Measurements from ENCODE around the gene CENPK.
"Not testable (repeated sequence)": the region's sequence is repeated elsewhere in the genome, so short reads cannot be mapped to it uniquely, and the experiment has no call there.

Gene CENPK

GRCh38 chr5:65562731-65563701 lies at the start of gene CENPK, which contains the start of gene PPWD1:
CENPK (minus strand) TSS chr5:65563168; CDS start chr5:65554907, 8,261 bp downstream.
PPWD1 (plus strand) TSS chr5:65563296; CDS start chr5:65563311, 15 bp downstream.
- DNase-seq (ENCODE audit: low spot score in 2 of 2): peak; percentile 84 to 88
- Mint-ChIP-seq H3K27me3 (no peaks in the 10 kb centered on the region), H3K4me3 (peak within 1 kb of the TSS; percentile 96), H3K9me3 (no peaks in the 10 kb centered on the region), H3K27ac (peak within 1 kb of the TSS; percentile 98), H3K36me3 (peaks cover 10% of the 10 kb centered on the region), H3K4me1 (peaks cover 19% of the 10 kb centered on the region)
- ATAC-seq (ENCODE audit: low read depth): peak; percentile 96

- Mint-ChIP-seq H3K4me3 (no peak overlapping the region), H3K36me3 (peaks cover 34% of the 10 kb centered on the region), H3K9me3 (no peaks in the 10 kb centered on the region), H3K4me1 (peaks cover 4% of the 10 kb centered on the region), H3K27ac (no peak overlapping the region), H3K27me3 (no peaks in the 10 kb centered on the region)
- DNase-seq (ENCODE audit: low spot score in 2 of 2) (no peak), ATAC-seq (ENCODE audit: low read depth) (no peak)
These were observed 49.4 kb upstream of the CENPK start for GRCh38 chr5:65612298-65612907.

GRCh38 chr5:65611524-65611923 lies 48.6 kb upstream of the CENPK start:
- DNase-seq (ENCODE audit: low spot score in 2 of 2) (no peak), ATAC-seq (ENCODE audit: low read depth) (no peak)
- H3K27me3 Mint-ChIP-seq: no peaks in the 10 kb centered on the region
- H3K27ac Mint-ChIP-seq: no peak overlapping the region
- H3K4me3 Mint-ChIP-seq: no peak overlapping the region
- peaks cover 4% of the 10 kb centered on the region for H3K4me1 Mint-ChIP-seq
- H3K36me3 Mint-ChIP-seq: peaks cover 38% of the 10 kb centered on the region
- H3K9me3 Mint-ChIP-seq: no peaks in the 10 kb centered on the region

- H3K4me1 Mint-ChIP-seq; H3K9me3 Mint-ChIP-seq; H3K27ac Mint-ChIP-seq; H3K4me3 Mint-ChIP-seq; ATAC-seq (ENCODE audit: low read depth); H3K27me3 Mint-ChIP-seq; DNase-seq (ENCODE audit: low spot score in 2 of 2): not testable (repeated sequence)
- H3K36me3 Mint-ChIP-seq: peaks cover 53% of the 10 kb centered on the region
These were observed 38.8 kb upstream of the CENPK start for GRCh38 chr5:65601761-65602160.

- no peaks in the 10 kb centered on the region for H3K27me3 Mint-ChIP-seq
- H3K4me3 Mint-ChIP-seq: no peak overlapping the region
- H3K4me1 Mint-ChIP-seq: no peaks in the 10 kb centered on the region
- DNase-seq (ENCODE audit: low spot score in 2 of 2) (no peak), ATAC-seq (ENCODE audit: low read depth) (no peak)
- peaks cover 19% of the 10 kb centered on the region for H3K36me3 Mint-ChIP-seq
- no peak overlapping the region for H3K27ac Mint-ChIP-seq
- H3K9me3 Mint-ChIP-seq: no peaks in the 10 kb centered on the region
These were observed 25.7 kb upstream of the CENPK start for GRCh38 chr5:65588694-65589093.

GRCh38 chr5:65577141-65577540 lies 14.2 kb upstream of the CENPK start:
- Mint-ChIP-seq H3K27me3 (no peaks in the 10 kb centered on the region), H3K4me3 (no peak overlapping the region), H3K4me1 (peaks cover 12% of the 10 kb centered on the region), H3K9me3 (no peaks in the 10 kb centered on the region), H3K36me3 (peaks cover 34% of the 10 kb centered on the region), H3K27ac (no peak overlapping the region)
- DNase-seq (ENCODE audit: low spot score in 2 of 2): no peak
- no peak for ATAC-seq (ENCODE audit: low read depth)

GRCh38 chr5:65570598-65571226 lies 7.7 kb upstream of the CENPK start:
- Mint-ChIP-seq H3K27me3 (no peaks in the 10 kb centered on the region), H3K9me3 (no peaks in the 10 kb centered on the region), H3K36me3 (peaks cover 23% of the 10 kb centered on the region), H3K4me1 (peaks cover 19% of the 10 kb centered on the region), H3K4me3 (no peak overlapping the region), H3K27ac (no peak overlapping the region)
- DNase-seq (ENCODE audit: low spot score in 2 of 2) (no peak), ATAC-seq (ENCODE audit: low read depth) (no peak)

GRCh38 chr5:65566505-65566904 lies 3.5 kb upstream of the CENPK start:
- no peak overlapping the region for H3K4me3 Mint-ChIP-seq
- no peaks in the 10 kb centered on the region for H3K9me3 Mint-ChIP-seq
- ATAC-seq (ENCODE audit: low read depth) (no peak), DNase-seq (ENCODE audit: low spot score in 2 of 2) (no peak)
- H3K4me1 Mint-ChIP-seq: peaks cover 21% of the 10 kb centered on the region
- peaks cover 7% of the 10 kb centered on the region for H3K36me3 Mint-ChIP-seq
- no peaks in the 10 kb centered on the region for H3K27me3 Mint-ChIP-seq
- no peak overlapping the region for H3K27ac Mint-ChIP-seq

GRCh38 chr5:65563777-65564176 lies 809 bp upstream of the CENPK start:
- Mint-ChIP-seq H3K27me3 (no peaks in the 10 kb centered on the region), H3K9me3 (no peaks in the 10 kb centered on the region), H3K4me3 (peak overlapping the region; percentile 96), H3K36me3 (peaks cover 4% of the 10 kb centered on the region), H3K27ac (peak overlapping the region; percentile 98), H3K4me1 (peaks cover 21% of the 10 kb centered on the region)
- no peak for ATAC-seq (ENCODE audit: low read depth)
- no peak for DNase-seq (ENCODE audit: low spot score in 2 of 2)

- no peaks in the 10 kb centered on the region for H3K9me3 Mint-ChIP-seq
- no peak overlapping the region for H3K4me3 Mint-ChIP-seq
- H3K4me1 Mint-ChIP-seq: no peaks in the 10 kb centered on the region
- H3K36me3 Mint-ChIP-seq: peaks cover 17% of the 10 kb centered on the region
- ATAC-seq (ENCODE audit: low read depth) (no peak), DNase-seq (ENCODE audit: low spot score in 2 of 2) (no peak)
- no peak overlapping the region for H3K27ac Mint-ChIP-seq
- H3K27me3 Mint-ChIP-seq: no peaks in the 10 kb centered on the region
These were observed 6.2 kb downstream of the CENPK start for GRCh38 chr5:65556718-65557117.

GRCh38 chr5:65556181-65556580 lies 6.8 kb downstream of the CENPK start:
- no peak overlapping the region for H3K4me3 Mint-ChIP-seq
- H3K9me3 Mint-ChIP-seq: no peaks in the 10 kb centered on the region
- no peaks in the 10 kb centered on the region for H3K4me1 Mint-ChIP-seq
- DNase-seq (ENCODE audit: low spot score in 2 of 2) (no peak), ATAC-seq (ENCODE audit: low read depth) (no peak)
- H3K36me3 Mint-ChIP-seq: peaks cover 17% of the 10 kb centered on the region
- H3K27ac Mint-ChIP-seq: no peak overlapping the region
- H3K27me3 Mint-ChIP-seq: no peaks in the 10 kb centered on the region

GRCh38 chr5:65555287-65555686 lies 7.7 kb downstream of the CENPK start:
- Mint-ChIP-seq H3K27ac (no peak overlapping the region), H3K4me3 (no peak overlapping the region), H3K27me3 (no peaks in the 10 kb centered on the region), H3K36me3 (peaks cover 17% of the 10 kb centered on the region), H3K4me1 (no peaks in the 10 kb centered on the region), H3K9me3 (no peaks in the 10 kb centered on the region)
- ATAC-seq (ENCODE audit: low read depth) (no peak), DNase-seq (ENCODE audit: low spot score in 2 of 2) (no peak)

GRCh38 chr5:65553941-65554340 lies 9.0 kb downstream of the CENPK start:
- Mint-ChIP-seq H3K36me3 (peaks cover 20% of the 10 kb centered on the region), H3K27me3 (no peaks in the 10 kb centered on the region), H3K9me3 (no peaks in the 10 kb centered on the region), H3K4me1 (no peaks in the 10 kb centered on the region), H3K4me3 (no peak overlapping the region), H3K27ac (no peak overlapping the region)
- ATAC-seq (ENCODE audit: low read depth) (no peak), DNase-seq (ENCODE audit: low spot score in 2 of 2) (no peak)

GRCh38 chr5:65548281-65548680 lies 14.7 kb downstream of the CENPK start:
- Mint-ChIP-seq H3K27me3 (no peaks in the 10 kb centered on the region), H3K27ac (no peak overlapping the region), H3K36me3 (peaks cover 8% of the 10 kb centered on the region), H3K4me1 (no peaks in the 10 kb centered on the region), H3K4me3 (no peak overlapping the region), H3K9me3 (no peaks in the 10 kb centered on the region)
- DNase-seq (ENCODE audit: low spot score in 2 of 2): no peak
- no peak for ATAC-seq (ENCODE audit: low read depth)

All from memory B cell (primary cell).